SU-DHL-6 (cell line): ENCODE results near the gene MEIS2.

Source experiments
- H2AFZ ChIP-seq: fragments of 200-600 bp; sonication (generic); 2 replicates; pipeline ENCODE4 v1.6.1; 2014; ENCODE audit warnings: low read depth, mild to moderate bottlenecking, moderate library complexity, mixed read lengths, antibody characterized with exemption, low read length; ENCODE audit not compliant: severe bottlenecking
- H3F3A ChIP-seq: fragments of 200-600 bp; shearing (Covaris generic); 2 replicates; pipeline ENCODE4 v1.6.0; 2016; ENCODE audit warnings: antibody characterized with exemption, mild to moderate bottlenecking; ENCODE audit not compliant: insufficient read depth
- H3K27ac ChIP-seq: fragments of 200-600 bp; sonication (generic); 2 replicates; pipeline ENCODE4 v1.5.1; 2016; ENCODE audit warnings: low read depth, mild to moderate bottlenecking, low read length, moderate library complexity, mixed read lengths
- H3K27me3 ChIP-seq: fragments of 200-600 bp; sonication (generic), shearing (Covaris generic); 2 replicates; pipeline ENCODE4 v1.6.0; 2014; ENCODE audit warnings: mild to moderate bottlenecking, low read length
- H3K36me3 ChIP-seq: fragments of 200-600 bp; sonication (generic); 2 replicates; pipeline ENCODE4 v1.6.1; 2014; ENCODE audit warnings: mild to moderate bottlenecking, low read length, mixed read lengths
- H3K4me2 ChIP-seq: fragments of 300-600, 200-600 bp; shearing (Covaris generic), sonication (generic); 2 replicates; pipeline ENCODE4 v1.6.0; 2014; ENCODE audit warnings: low read length, low read depth, mild to moderate bottlenecking; ENCODE audit not compliant: poor library complexity, severe bottlenecking
- H3K4me3 ChIP-seq: fragments of 200-600 bp; sonication (generic); 2 replicates; pipeline ENCODE4 v1.5.1; 2014; ENCODE audit warnings: antibody characterized with exemption, low read length, mild to moderate bottlenecking, mixed read lengths; ENCODE audit not compliant: insufficient read depth, poor library complexity, severe bottlenecking
- H3K79me2 ChIP-seq: fragments of 200-600 bp; sonication (generic); 2 replicates; pipeline ENCODE4 v1.6.1; 2014; ENCODE audit warnings: mild to moderate bottlenecking, low read length, moderate library complexity; ENCODE audit not compliant: insufficient read depth
- H3K9ac ChIP-seq: fragments of 200-600 bp; sonication (generic); 2 replicates; pipeline ENCODE4 v1.7.0; 2014; ENCODE audit warnings: mild to moderate bottlenecking, low read length
- H3K9me2 ChIP-seq: fragments of 200-600 bp; sonication (generic); replicated peaks from 2 replicates; pipeline ENCODE4 v1.6.1; 2014; ENCODE audit warnings: low read length; ENCODE audit not compliant: insufficient read depth
- H3K9me3 ChIP-seq: fragments of 200-600 bp; sonication (generic); 2 replicates; pipeline ENCODE4 v1.6.1; 2014; ENCODE audit warnings: low read length, mixed read lengths; ENCODE audit not compliant: insufficient read depth
- H4K20me1 ChIP-seq: fragments of 200-600 bp; sonication (generic); 2 replicates; pipeline ENCODE4 v1.6.1; 2014; ENCODE audit warnings: low read depth, mild to moderate bottlenecking, antibody characterized with exemption, low read length, moderate library complexity, mixed read lengths
- EZH2phosphoT487 ChIP-seq: fragments of 200-600 bp; sonication (generic), shearing (Covaris generic); conservative IDR thresholded peaks from 2 replicates; pipeline ENCODE4 v1.6.1; 2018; ENCODE audit warnings: mild to moderate bottlenecking, antibody characterized with exemption, low read length, moderate library complexity, mixed read lengths
- TF ChIP-seq, protein P1 (sequence below): fragments of 200-600 bp; sonication (generic); IDR thresholded peaks from one replicate; pipeline ENCODE4 v1.5.1; 2017; ENCODE audit warnings: antibody characterized with exemption, mild to moderate bottlenecking, low read length, moderate library complexity; ENCODE audit not compliant: insufficient read depth, poor library complexity, severe bottlenecking

Gene MEIS2

DNA sequence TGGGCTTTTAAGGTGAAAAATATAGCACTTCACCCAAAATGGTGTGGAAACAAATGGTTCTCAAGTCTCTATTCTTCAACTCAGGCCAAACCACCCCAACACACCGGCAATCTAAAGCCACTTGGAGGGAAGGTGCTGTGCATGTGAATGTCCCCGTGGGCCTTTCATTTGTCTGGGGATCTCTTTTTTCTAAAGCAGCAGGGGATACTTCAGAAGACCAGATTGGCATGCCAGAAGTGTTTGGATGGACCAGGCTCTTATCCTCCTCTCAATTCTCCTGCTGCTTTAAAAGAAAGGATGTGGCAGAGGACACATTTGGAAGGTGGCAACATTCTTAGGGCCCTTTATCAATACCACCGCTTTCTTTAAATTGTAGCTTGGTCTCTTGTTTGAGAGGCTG is 193.1 kb downstream of the MEIS2 start:
- no peak overlapping the region for H3K9ac ChIP-seq
- no peak overlapping the region for H3K4me3 ChIP-seq
- no peak overlapping the region for H3K27ac ChIP-seq
- no peak for TF ChIP-seq EZH2phosphoT487
- TF ChIP-seq, protein P1, sequence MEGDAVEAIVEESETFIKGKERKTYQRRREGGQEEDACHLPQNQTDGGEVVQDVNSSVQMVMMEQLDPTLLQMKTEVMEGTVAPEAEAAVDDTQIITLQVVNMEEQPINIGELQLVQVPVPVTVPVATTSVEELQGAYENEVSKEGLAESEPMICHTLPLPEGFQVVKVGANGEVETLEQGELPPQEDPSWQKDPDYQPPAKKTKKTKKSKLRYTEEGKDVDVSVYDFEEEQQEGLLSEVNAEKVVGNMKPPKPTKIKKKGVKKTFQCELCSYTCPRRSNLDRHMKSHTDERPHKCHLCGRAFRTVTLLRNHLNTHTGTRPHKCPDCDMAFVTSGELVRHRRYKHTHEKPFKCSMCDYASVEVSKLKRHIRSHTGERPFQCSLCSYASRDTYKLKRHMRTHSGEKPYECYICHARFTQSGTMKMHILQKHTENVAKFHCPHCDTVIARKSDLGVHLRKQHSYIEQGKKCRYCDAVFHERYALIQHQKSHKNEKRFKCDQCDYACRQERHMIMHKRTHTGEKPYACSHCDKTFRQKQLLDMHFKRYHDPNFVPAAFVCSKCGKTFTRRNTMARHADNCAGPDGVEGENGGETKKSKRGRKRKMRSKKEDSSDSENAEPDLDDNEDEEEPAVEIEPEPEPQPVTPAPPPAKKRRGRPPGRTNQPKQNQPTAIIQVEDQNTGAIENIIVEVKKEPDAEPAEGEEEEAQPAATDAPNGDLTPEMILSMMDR, result no peak
- H2AFZ ChIP-seq, result no peak overlapping the region
- H3K27me3 ChIP-seq, result no peaks in the 10 kb centered on the region
- no peaks in the 10 kb centered on the region for H3K9me2 ChIP-seq
- no peaks in the 10 kb centered on the region for H3K36me3 ChIP-seq
- no peak overlapping the region for H3K4me2 ChIP-seq
- H3K9me3 ChIP-seq, result no peaks in the 10 kb centered on the region
- H3K79me2 ChIP-seq, result no peaks in the 10 kb centered on the region
- no peaks in the 10 kb centered on the region for H3F3A ChIP-seq
- H4K20me1 ChIP-seq, result no peaks in the 10 kb centered on the region

DNA sequence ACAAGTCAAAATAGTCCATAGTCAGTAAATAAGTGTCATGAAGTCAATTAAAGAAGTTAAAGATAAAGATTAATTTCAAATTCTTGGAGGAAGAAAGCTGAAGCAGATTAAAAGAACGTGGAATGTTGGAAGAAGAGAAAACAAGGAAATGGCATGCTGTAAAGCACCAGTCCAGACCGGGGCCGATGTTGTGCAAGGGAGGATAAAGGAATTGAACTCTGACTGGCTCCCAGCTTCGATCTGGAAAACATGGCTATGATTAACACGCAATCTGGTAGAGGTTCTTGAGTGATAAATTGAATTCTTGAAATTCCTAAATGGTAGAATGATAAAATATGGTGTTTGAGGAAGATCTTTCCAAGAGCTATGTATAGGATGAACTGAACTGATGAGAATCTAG is 194.4 kb downstream of the MEIS2 start:
- H2AFZ ChIP-seq, result no peak overlapping the region
- no peaks in the 10 kb centered on the region for H3K36me3 ChIP-seq
- H3K9me2 ChIP-seq, result no peaks in the 10 kb centered on the region
- no peaks in the 10 kb centered on the region for H3F3A ChIP-seq
- H3K9ac ChIP-seq, result no peak overlapping the region
- H4K20me1 ChIP-seq, result no peaks in the 10 kb centered on the region
- TF ChIP-seq, protein P1, result no peak
- no peak for TF ChIP-seq EZH2phosphoT487
- no peak overlapping the region for H3K4me3 ChIP-seq
- no peaks in the 10 kb centered on the region for H3K27me3 ChIP-seq
- H3K79me2 ChIP-seq, result no peaks in the 10 kb centered on the region
- H3K4me2 ChIP-seq, result no peak overlapping the region
- H3K27ac ChIP-seq, result no peak overlapping the region
- H3K9me3 ChIP-seq, result no peaks in the 10 kb centered on the region

DNA sequence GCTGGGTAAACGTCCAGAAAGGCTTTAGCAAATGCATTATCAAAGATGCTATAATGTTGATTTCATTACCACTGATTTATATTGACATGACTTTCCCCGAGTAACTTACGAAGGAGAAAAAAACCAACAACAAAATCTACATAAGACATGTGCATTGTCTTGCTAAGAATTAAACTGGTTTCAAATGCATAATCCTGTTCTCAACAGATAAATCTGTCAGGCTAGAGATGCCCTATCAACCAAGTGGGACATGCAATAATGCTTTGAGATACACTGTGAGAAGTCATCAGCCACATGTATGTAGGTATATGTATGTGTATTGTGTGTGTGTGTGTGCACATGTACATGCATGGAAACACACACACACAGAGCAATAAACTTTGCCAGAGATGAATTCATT is 195.6 kb downstream of the MEIS2 start:
- no peaks in the 10 kb centered on the region for H3K27me3 ChIP-seq
- no peaks in the 10 kb centered on the region for H3K9me2 ChIP-seq
- H3K9ac ChIP-seq, result no peak overlapping the region
- no peaks in the 10 kb centered on the region for H3K79me2 ChIP-seq
- TF ChIP-seq, protein P1, result no peak
- TF ChIP-seq EZH2phosphoT487, result no peak
- no peak overlapping the region for H3K4me2 ChIP-seq
- no peaks in the 10 kb centered on the region for H3F3A ChIP-seq
- no peaks in the 10 kb centered on the region for H4K20me1 ChIP-seq
- H3K9me3 ChIP-seq, result no peaks in the 10 kb centered on the region
- H3K27ac ChIP-seq, result no peak overlapping the region
- no peaks in the 10 kb centered on the region for H3K36me3 ChIP-seq
- no peak overlapping the region for H3K4me3 ChIP-seq
- no peak overlapping the region for H2AFZ ChIP-seq
